GM19438 (cell line): ENCODE results near the gene NR2E3.

Experiments used
- ATAC-seq: cut with Tn5 transposase; IDR thresholded peaks from one replicate; pipeline ENCODE4 v1.9.1; 2021; ENCODE audit warnings: low read depth; ENCODE audit not compliant: unreplicated experiment

The NR2E3 gene

GRCh38 chr15:71810256-71811035 lies at the start of gene NR2E3:
NR2E3 (plus strand) TSS chr15:71810554; CDS start chr15:71810744, 190 bp downstream.
- ATAC-seq = no peak

- ATAC-seq = no peak
These were observed 49.5 kb upstream of the NR2E3 start for GRCh38 chr15:71760852-71761251.

DNA sequence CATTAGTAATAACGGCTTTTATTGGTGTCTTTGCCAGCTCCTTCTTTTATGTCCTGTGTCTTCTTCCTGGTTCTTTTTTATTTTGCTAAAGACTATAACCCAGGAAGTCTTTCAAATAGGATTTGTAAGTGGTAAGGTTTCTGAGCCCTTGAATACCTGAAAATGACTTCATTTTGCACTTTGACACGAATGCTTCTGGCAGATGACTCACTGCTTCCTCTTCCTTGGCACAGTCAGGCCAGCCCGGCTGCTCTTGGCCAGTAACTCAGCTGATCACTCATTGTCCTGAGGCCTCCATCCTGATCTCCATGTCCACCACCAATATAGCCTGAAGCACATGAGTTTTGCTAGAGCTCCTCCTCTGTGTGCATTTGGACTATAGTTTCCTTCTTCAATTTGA lies 48.7 kb upstream of the NR2E3 start:
- ATAC-seq = no peak

GRCh38 chr15:71768184-71768583 lies 42.2 kb upstream of the NR2E3 start:
- ATAC-seq = no peak

GRCh38 chr15:71773206-71773859 lies 37.0 kb upstream of the NR2E3 start:
- ATAC-seq = no peak

- no peak for ATAC-seq
These were observed 34.5 kb upstream of the NR2E3 start for GRCh38 chr15:71775856-71776255.

DNA sequence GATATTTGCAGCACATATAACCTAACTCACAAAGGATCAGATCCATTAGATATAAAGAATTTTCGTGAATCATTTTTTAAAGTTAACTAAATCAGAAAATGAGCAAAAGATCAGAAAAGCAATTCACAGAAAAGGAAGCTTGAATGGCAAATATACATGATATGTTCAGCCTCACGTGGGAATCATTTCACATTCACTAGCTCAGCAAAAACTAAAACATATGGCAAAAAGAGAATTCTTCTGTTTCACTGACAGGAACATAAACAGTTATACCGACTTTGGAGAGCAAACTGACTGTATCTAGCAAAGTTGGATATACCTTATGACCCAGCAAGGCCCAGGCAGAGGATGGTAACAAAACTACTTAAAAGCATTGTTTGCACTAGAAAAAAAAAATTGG lies 34.0 kb upstream of the NR2E3 start:
- no peak for ATAC-seq

DNA sequence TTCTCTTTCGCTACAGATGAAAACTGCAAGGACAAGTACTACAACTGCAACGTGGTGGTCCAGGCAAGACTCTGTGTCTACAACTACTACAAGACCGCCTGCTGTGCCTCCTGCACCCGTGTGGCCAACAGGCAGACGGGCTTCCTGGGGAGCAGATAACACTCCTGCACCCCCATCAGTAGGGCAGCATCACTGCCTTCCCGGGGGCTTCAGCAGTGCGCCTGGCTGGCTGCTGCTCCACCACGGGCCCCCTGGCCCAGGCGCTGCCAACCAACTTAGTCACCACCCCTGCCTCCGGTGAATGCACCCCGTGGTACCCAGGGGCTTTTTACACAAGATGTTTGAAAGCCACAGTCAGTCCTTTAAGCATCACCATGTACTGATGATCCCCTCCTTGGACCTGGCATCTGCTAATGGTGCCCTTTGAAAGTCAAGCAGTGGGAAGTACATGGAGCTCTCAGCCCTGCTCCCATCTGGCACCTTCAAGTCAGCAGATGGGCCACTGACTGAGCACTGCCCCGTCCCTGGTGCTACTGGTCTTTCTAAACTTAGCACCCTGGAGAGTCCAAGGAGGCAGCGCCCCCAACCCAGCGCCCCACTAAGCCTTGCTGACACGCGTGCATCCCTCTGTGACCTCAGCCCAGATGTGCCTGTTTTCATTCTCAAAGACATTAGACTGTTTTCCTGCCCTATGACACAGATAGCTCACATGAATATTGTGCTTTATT lies 33.0 kb upstream of the NR2E3 start:
- ATAC-seq = no peak

- no peak for ATAC-seq
These were observed 31.1 kb upstream of the NR2E3 start for GRCh38 chr15:71779073-71779797.

GRCh38 chr15:71780115-71780976 lies 30.0 kb upstream of the NR2E3 start:
- peak; percentile 51 for ATAC-seq

DNA sequence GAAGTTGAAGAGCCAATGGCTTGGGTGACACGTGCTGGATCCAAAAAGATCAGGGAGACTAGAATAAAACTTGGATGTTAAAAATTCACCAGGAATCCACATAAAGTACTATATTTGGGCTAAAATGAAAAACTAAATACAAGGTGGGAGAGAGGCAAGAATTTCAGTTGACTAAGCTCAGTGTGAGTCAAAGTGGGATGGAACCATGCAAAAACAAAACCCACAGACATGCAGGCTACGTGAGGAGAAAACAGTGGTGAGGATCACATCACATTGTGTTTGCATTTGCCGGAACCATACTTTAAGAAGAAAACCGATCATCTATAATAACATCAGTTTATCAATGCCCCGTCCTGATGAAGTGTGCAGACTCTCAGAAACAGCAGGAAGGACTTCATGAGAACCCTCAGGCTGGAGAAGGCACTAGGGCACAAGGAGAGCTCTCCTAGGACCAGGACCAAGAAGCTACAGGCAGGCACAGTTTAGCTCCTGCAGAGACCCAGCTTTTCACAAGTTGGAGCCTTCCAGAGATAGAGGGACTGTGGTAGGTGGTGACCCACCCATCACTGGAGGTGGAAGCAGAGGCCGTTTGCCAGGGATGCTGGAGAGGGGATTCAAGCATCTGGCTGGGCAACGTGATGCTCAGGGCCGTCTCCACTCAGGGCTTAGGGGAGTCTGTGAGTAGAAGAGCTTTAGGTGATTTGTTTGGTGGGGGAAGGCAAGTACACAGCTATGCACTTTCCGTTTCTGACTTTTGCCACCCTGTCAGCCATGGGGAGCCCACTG lies 29.0 kb upstream of the NR2E3 start:
- ATAC-seq = no peak

- ATAC-seq = no peak
These were observed 28.4 kb upstream of the NR2E3 start for GRCh38 chr15:71781965-71782265.

GRCh38 chr15:71782422-71783165 lies 27.8 kb upstream of the NR2E3 start:
- ATAC-seq = no peak

- no peak for ATAC-seq
These were observed 25.6 kb upstream of the NR2E3 start for GRCh38 chr15:71784719-71785118.

GRCh38 chr15:71785996-71786395 lies 24.4 kb upstream of the NR2E3 start:
- ATAC-seq = no peak

GRCh38 chr15:71786673-71787072 lies 23.7 kb upstream of the NR2E3 start:
- no peak for ATAC-seq

GRCh38 chr15:71788646-71789579 lies 21.4 kb upstream of the NR2E3 start:
- no peak for ATAC-seq

DNA sequence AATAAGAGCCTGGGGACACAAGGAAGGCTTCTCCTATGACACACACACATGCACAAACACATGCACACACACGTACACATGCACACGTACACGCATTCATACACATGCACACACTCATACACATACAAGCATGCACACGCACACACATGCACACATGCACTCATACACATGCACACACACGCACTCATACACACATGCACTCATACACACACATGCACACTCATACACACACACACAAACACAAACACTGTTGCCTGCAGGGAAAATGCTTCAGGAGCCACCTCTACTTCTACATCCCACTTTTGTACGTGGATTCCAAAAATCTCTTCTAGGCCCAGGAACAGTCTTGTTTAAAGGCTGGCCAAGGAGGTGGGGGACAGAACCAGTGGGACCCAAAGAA lies 20.7 kb upstream of the NR2E3 start:
- ATAC-seq = no peak
